A172 (cell line): ENCODE data around the gene D2HGDH. TPM values are rescaled to one million over a fixed set of nuclear protein-coding genes. Genes with fewer than 3 reads are reported as not detected.
A peak's percentile ranks its signal among the peaks of the same experiment; 100 is the strongest.
"Not testable (repeated sequence)": the region's sequence is repeated elsewhere in the genome, so short reads cannot be mapped to it uniquely, and the experiment has no call there.

Experiments
- DNase-seq: peaks from one replicate; pipeline ENCODE4 v3.0.0-alpha.2; 2015; ENCODE audit warnings: low spot score
- total RNA-seq: library from RNA; depleted of rRNA; stranded (reverse); fragments of >200 nt; shearing (Covaris generic); gene quantifications from 2 replicates; pipeline ENCODE4 v1.2.3, GENCODE V29; 2014

The D2HGDH gene
- total RNA-seq, 1 experiment from 2014 or later = 12.6 TPM

DNA sequence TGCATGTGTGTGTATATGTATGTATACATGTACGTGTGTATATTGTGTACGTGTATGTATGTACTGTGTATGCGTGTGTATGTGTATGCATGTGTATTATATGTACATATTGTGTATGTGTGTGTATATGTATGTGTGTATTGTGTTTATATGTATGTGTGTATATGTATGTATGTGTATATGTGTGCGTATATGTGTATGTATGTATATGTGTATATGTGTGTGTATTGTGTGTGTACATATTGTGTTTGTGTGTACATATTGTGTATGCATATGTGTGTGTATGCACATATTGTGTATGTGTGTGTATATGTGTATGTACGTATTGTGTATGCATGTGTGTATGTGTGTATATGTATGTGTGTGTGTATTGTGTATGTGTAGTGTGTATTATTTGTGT lies 59.0 kb downstream of the D2HGDH start:
- no peak for DNase-seq

DNA sequence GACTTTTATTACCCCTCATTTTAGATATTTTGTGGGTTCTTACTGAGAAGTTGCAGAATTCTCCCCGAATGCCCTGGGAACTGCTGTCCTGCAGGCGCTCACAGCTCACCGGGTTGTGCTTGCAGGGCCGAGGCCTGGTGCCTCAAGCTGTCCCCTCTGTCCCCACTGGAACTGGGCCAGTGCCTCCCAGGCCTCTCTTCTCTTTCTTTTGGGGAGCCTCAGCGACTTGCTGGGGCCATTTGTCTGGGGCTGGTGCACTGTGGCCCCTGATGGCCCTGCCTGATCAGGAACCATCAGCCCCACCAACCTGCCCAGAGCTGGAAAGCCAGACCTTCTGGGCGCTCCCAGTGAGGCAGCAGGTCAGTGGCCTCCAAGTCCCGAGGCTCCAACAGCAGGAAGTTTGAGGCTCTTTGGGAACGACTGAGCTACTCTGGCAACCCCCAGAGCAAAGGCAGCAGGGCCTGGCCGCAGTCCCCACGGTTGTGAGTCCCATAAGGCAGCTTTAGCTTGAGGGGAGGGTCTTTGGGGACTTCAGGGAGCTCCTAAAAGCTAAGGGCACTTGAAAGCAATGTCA lies 59.9 kb downstream of the D2HGDH start:
- DNase-seq = no peak

DNA sequence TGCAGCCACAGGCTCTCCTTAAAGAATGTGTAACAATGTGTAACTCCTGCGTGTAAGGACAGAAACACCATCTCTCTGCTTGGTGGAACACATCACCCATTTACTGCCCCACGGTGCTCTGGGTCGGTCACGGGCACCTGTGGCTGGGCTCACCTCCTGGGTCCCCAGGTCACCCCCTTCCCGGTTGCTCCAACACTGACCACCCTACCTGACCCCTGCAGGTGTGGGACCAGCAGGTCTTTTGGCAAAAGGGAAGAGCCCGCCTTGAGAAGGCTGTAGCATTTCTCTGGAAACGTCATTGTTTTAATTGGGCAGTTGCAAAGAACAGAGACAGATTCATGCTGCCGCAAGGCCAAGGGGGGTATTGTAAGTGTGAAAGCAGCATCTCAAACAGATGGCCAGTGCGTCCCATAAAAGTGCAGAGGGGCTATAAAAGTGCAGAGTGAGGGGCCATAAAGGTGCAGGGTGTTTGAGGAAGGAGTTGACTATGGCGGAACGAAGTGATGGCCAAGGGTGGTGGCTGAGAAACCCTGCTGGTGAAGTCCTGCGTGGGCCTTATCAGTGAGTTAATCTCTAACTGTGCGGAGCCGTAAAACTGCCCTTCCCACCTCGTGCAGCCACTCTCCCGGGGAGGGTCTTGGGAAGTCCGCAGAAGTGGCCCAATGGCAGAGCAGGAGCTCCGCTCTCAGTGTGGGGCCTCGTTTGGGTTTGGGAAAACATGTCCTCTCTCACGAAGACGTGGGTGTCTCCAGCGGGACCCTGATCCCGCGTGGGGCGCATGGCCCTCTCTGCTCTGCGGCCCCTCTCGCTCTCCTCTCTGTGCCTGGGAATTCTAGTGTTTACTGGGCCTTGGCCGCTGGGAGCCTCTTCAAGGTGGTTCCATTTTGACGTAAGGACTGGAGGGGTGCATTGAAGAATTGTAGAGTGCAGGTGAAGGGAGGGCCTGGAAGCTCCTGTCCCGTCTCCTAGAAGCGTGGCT lies 60.9 kb downstream of the D2HGDH start:
- DNase-seq = no peak

GRCh38 chr2:241796209-241796608 lies 61.8 kb downstream of the D2HGDH start:
- DNase-seq = no peak

- DNase-seq = no peak
These were observed 62.2 kb downstream of the D2HGDH start for GRCh38 chr2:241796610-241797138.

- DNase-seq = no peak
These were observed 63.1 kb downstream of the D2HGDH start for GRCh38 chr2:241797441-241798080.

DNA sequence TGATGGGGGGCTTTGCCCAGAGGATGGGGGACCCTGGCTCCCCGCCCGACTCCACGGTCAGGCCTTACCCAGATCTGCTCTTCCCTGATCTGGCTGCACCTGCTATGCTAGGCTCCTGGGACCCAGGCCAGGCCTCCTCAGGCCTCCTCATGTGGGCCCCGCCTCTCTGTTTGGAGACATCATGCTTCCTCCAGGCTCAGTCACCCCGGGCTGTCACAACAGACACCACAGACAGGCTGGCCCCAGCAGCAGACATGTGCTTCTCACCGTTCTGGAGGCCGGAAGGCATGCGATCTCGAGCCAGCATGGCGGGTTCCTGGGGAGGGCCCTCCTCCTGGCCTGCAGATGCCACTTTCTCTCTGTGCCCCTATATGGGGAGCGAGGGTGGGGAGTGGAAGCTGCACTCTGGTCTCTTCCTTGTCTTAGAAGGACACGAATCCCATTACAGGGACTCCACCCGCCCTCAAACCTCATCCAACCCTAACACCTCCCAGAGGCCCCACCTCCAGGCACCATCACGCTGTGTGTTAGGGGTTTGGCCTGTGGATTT lies 63.7 kb downstream of the D2HGDH start:
- no peak for DNase-seq

DNA sequence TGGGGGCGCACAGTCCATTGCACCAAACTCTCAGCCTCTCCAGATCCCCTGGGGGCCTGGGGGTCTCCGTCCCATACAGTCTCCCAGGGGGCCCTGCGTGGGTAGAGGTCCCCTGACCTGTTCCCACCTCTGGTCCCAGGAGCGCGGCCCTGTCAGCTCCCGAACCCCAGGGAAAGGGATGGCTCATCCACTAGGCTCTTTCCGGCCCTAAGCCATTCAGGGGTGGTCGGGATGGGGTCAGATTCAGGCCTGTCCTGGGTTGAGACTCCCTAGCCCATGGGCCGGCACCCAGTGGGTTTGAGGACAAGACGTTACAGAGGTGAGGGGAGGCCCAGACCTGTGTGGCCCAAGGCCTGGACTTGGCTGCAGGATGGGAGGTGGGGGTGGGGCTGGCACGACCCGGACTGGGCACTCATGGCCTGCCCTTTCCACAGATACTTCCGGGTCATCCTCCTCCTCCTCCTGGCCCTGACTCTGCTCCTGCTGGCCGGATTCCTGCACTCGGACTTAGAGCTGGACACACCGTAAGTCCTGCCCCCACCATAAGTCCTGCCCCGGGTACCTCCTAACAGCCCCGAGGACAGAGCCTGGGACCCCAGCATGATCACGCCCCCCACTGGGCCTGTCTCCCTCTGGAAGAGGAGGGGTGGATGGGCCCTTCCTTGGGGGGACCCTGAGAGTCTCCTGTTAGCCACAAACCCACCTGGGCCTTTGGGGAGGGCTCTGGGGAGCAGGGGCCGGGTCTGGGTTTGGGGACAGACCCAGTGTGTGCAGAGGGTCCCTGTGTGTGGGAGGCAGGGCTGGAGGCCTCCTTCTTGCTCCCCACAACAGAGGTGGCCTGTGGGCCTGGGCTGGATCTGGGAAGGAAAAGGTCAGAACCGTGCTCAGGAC lies 64.4 kb downstream of the D2HGDH start:
- DNase-seq = no peak

DNA sequence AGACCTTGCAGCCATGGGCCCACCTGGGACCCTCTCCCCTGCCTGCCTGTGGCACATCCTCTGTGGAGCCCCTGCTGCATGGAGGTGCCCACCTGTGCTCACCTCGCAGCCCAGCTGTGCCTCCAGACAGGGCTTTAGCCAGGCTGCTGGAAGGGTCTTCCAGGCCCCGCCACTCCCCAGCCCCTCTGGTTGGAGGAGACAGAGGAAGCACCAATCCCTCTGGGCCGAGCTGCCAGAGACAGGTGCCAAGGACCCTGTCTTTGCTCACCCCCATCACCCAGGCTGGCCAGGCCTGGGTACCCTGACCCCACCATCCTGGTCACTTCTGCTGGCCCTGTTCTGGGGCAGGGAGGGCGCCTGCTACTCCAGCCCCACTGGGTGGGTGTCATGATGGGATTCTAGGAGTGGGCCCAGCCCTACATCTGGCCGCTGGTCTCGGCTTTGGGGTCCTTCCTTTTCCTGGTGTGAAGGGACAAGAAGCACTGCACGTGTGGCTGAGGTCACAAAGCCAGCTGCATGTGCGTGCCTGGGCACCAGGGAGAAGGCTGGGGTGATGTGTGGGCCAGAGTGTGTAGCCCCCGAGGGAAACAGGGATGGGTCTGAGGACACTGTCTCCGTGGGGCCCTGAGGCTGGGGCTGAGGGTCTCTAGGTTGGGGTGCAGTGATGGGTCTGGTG lies 65.2 kb downstream of the D2HGDH start:
- no peak for DNase-seq

DNA sequence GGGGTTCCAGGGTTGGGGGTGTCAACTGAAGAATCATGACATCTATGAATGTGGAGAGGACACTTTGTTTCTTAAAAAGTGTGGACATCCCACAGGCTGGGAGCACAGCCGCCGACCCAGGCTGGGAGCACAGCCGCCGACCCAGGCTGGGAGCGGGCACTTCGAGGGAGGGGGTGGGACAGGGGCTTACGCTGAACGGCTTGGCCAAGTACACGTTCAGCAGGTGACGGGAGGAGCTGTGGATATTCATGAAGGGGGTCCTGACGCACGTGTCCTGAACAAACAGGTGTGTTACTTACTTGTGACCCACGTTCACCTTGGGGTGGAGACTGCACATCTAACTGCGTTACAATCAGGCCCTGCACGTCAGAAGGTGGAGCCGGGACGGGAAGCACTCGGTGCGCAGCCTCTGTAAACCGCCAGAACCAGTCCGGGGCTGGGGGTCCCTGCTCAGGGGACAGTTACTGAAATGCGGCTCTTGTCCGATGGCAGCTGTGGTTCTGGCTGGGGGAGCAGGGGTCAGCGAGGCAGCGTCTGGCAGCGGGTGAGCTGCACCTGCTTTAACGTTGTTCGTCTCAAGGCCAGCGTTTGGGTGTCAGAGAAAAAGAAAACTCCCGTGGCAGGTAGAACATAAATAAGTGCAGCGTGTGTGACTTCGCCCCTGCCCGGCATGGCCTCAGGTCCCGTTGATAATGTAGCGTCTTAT lies 65.9 kb downstream of the D2HGDH start:
- not testable (repeated sequence) for DNase-seq

DNA sequence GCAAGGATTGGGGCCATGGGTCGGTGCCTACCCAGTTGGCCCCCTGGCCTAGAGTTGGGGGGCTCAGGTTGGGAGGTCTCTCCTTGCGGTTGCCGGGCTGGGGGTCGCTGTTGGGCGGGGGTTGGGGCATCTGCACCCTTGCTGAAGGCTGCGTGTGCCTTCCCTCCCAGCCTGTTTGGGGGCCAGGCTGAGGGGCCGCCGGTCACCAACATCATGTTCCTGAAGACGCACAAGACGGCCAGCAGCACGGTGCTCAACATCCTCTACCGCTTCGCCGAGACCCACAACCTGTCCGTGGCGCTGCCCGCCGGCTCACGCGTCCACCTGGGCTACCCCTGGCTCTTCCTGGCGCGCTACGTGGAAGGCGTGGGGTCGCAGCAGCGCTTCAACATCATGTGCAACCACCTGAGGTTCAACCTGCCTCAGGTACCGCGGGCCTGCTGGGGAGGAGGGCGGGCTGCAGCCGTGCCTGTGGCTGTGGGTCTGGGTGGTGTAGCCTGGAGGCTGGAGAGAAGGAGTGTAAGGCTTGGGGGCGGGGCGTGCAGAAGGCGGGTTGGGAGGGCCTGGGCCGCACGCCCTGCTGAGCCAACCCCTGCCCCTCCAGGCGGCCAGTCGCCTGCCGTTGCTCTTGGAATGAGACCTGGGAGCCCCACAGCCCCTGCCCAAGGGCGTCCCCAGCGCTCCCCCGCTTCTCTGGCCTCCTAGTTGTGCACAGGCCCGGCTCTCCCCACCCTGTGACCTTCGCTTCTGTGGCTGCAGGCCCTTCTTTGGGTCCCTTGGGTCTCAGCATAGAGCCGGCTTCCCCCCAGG lies 67.4 kb downstream of the D2HGDH start:
- no peak for DNase-seq

DNA sequence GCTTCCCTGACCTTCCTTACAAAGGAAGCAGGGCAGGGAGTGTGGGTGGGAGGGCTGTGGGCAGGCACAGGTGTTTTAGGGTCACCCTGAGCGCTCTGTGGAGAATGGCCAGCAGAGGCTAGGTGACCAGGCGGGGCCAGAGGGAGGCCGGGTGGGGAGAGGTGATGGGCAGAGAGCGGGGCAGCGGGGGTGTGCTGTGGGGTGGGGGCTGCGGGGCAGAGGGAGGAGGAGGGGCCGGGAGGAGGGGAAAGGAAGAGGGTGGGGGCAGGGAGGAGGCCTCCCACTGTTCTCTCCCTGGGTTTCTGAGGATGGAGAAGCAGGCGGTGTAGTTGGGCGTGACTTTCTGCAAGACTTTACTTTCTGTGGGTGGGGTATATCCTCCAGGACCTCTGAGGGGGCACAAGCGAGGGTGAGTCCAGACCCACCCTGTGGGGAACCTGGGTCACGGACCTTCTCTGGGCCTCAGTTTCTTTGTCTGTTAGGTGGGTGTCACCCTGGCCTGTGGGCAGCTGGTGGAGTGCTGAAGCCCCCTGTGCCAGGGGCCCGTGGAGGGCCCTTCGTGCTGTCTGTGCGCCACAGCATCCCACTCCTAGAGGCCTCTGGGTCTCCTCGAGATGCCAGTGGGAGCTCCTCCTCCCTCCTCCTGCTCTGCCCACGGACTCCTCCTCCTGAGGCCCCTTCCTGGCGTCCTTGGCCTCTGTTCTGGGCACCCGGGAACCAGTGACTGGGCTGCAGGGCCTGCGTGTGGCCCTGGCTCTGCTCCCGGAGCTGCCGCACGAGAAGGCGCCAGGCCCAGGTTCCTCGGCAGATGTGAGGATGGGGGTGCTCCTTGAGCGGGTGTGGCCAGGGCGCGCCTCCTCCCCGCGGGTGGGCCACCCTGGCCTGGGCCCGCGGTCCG lies 68.2 kb downstream of the D2HGDH start:
- no peak for DNase-seq

GRCh38 chr2:241803387-241804325 lies 69.2 kb downstream of the D2HGDH start:
- no peak for DNase-seq

DNA sequence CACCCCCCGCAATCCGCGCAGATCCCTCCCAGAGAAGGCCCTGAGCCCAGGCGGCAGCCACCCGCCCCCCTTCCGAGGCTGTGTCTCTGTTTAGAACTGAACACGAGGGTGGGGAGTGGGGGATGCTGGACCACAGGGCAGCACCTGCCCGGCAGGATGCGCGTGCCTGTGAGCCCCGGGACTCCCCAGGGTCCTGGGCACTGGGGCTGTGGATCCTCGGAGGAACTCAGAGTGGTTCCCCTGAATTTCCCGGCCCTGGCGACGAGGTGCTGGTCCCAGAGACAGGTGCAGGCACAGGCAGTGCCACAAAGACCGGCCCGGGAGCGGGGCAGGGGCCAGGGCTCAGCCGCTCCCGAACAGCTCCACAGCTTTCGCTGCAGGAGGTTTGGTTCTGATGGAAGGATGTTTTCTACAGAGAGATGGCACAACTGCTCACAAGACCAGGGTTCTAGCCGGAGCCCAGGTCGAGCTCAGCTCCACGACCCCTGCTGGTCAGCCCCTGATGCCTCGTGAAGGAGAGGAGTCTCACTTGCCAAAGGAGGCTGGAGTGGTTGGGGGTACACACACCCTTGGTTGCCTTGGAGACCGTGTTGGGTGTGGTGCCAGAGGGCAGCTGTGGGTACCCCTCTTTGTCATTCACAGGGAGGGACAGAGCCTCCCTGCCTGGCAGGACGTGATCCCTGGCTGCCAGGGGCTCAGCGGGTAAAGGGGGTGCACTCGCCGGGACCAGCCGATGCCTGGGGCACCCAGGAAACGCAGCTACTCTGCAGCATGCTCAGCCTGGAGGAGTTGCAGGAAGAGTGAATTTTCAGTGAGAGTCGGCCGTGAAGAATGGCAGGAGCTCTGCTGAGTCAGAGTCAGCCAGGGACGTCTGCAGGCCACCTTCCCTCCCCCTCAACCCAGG lies 70.1 kb downstream of the D2HGDH start:
- peak; percentile 60 for DNase-seq

DNA sequence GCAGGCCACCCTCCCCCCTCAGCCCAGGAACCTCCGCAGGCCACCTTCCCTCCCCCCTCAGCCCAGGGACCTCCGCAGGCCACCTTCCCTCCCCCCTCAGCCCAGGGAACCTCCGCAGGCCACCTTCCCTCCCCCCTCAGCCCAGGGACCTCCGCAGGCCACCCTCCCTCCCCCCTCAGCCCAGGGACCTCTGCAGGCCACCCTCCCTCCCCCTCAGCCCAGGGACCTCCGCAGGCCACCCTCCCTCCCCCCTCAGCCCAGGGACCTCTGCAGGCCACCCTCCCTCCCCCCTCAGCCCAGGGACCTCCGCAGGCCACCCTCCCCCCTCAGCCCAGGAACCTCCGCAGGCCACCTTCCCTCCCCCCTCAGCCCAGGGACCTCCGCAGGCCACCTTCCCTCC lies 71.8 kb downstream of the D2HGDH start:
- DNase-seq = not testable (repeated sequence)
